Activated CD4-positive, CD25-positive, alpha-beta regulatory T cell (primary cell): ENCODE data around the gene CHCHD3.

Experiments
- DNase-seq, 4 experiments: peaks; one replicate each; lab custom pipeline; 2025; lab: John Stamatoyannopoulos, UW

Gene CHCHD3

DNA sequence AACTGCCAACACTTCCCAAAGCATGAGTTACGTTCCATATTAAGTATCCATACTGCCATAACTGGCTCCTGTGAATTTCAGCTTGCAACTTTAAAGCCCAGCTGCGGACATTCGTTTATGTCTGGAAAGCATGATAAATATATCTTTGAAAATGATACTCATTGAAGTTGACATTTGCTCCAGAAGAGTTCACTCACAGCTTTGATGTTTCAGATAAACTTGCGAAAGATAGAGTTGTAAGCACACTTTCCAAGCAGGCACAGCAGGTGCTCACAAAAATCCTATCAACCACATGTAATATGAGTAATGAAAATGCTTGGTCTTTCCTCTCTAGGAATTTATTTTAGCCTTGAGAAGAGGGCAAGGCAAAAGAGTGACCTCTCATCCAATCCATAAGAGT, 4.5 kb downstream of the CHCHD3 start:
- no peak for DNase-seq

DNA sequence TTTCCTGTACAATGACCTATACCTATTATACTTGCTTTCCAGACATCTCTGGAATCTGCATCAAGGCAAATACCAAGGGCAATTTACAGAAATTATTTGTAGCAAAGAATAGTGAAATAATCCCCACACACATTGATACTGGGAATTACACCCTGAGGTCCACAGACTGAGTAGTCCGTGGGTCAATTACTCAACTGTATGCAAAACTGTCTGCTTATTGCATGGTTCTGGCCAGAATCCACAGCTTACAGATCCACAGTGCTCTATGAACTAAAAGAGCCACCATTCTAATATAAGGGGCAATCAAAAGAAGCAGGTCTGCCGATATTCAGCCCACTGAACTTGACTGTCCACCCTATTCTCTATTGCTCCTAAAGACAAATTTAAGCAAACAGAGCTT, 5.7 kb downstream of the CHCHD3 start:
- DNase-seq = no peak

DNA sequence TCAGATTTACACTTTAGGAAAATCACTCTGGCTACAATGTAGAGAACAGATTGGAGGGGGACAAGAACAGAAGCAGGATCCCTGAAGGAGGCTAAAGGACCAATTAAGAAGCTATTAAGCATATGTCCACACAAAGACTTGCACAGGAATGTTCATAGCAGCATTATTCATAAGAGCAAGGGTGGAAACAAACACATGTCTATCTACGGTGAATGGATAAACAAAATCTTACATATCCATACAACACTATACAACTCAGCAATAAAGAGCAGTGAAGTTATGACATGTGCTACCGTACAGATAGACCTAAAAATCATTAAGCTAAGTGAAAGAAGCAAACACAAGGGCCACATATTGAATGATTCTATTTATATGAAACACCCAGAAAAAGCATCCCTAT, 10.4 kb downstream of the CHCHD3 start:
- DNase-seq = no peak

DNA sequence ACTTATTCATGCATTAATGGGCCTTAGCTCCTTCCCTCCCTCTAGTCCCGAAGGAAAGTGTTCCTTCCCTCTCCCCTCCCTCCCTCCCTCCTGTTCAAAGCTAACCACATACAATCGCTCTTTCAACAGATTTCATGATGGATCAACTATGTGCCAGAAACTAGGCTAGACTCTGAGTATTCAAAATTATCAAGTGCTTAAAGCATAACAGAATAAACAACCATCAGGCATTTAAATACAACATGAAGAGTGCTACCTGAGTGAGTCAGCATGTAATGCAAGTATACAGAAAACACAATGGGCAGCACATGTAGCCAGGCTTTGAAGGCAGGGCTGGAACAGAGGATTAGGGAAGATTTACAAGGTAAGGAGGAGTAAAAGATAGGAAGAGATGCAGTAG, 11.3 kb downstream of the CHCHD3 start:
- DNase-seq = no peak

DNA sequence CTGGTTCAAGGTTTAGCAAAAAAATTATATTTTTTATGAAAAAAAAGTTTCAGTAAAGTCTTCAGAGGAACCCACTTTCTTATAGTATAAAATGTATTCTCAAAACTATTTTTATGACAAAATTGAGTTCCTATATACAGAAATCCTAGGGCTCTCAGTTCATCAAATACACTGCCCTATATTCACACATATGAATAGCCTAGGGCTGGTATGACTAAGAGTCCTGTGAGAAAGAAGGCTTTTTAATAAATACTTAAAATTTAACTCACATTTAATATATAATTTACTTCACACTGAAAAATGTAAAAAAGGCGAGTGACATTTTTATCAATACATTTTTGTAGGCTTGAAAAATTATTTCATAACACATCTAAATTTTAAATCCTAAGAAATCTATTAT, 16.6 kb downstream of the CHCHD3 start:
- no peak for DNase-seq

DNA sequence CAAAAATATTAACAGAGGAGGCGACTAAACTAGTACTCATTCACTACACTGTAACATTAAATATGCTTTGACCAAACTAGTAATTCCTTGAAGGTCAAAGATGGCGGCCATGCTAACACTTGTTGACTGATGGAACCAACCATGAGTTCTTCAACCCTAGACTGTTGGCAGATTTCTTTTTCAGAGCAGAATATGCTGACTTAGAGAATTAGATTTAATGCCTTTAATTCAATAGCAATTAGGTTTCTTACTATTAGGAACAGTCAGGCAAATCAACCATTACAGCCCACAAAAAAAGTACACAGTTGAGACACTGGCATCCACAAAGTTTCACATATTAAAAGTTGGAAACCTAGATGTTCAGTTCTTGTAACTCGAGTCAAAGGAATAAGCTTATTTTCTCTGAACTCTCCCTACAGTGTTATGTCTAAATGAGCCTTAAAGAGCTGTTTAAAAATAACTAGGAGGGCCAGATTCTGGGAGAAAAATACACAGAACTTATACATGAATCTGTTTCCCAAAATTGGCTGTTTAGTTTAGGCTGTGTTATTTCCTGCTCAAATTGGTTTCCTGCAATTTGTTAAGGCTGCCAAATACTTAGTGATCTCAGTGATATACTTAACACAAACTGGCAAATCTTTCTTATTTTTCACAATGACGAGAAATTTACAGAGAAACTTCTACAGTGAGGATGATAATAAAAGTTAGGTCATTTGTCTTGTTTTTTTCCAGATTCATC, 17.6 kb downstream of the CHCHD3 start:
- DNase-seq = no peak

- DNase-seq = no peak
Observed at GRCh38 chr7:133061792-133062191, 20.1 kb downstream of the CHCHD3 start.

DNA sequence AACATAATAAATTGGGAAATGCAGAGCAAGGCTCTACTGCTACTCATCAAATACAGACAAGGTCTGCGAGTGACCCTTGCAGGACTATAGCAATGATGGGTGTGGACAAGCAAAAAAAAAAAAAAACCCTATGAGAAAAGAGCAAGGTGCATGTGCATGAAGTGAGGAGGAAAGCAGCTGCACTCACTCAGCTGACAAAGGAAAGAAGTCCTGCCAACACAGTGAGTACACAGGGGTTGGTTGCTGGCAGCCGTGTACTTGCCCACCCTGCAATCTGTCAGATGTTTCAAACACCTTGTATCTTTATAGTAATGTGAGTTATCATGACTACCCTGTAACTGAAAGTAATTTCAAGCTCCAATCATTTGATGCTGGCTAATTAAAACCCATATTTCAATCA, 20.5 kb downstream of the CHCHD3 start:
- no peak for DNase-seq

DNA sequence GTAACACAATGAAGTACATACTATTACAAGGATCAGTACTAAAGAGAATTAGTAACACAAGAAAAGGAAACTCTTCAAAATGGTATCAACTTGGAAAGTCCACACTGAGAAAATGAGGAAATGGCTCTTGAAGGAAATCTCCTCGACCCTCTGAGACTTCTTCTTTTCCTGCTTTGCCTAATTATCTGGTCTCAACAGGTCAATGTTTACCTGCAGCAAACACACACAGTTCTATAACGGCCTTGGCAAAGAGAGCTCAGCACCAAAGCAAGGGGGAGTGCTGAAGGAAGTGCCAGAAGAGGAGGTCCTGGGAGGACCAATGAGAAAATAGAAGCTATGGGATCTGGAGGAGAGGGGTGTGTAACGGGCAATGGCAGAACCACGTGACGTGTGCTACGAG, 21.9 kb downstream of the CHCHD3 start:
- DNase-seq = no peak

- no peak for DNase-seq
Observed at GRCh38 chr7:133059263-133059662, 22.6 kb downstream of the CHCHD3 start.

DNA sequence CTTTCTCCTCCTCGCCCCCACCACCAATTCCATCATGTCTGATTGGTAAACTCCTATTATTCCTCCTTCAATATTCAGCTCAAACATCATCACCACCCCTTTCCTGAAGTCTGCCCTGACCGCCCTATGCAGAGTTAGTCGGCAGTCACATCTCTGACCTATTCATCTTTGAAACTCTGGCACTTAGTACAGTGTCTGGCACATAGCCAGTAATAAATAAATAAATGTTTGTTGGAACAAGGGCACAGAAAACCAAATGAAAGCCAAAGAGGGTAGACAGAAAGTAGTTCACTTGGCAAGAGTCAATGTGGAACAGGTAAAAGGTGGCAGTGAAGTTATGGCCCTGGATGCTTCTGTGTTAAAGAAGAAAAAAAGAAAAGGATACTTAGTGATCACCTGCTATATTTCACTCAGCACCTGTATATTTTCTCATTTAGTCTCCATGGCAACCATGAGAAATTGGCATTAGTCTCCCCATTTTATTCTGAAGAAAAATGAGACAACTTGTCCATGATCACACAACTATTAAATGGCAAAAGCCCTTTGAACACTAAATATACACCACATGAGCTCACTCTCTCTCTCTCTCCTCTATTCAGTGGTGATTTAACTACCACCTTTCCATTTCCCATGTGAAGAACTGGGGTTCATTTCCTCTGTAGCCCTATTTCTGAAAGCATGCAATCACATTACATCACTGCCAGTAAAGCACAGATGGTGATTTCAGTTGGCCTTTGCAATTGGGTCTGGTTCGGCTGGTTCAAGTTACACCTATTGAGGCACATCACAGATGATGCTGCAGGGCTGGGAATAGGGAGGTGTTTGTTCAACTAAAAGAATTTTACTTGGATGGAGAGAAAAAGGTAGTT, 25.3 kb downstream of the CHCHD3 start:
- DNase-seq = no peak

GRCh38 chr7:133054162-133054840, 27.6 kb downstream of the CHCHD3 start:
- DNase-seq = no peak

DNA sequence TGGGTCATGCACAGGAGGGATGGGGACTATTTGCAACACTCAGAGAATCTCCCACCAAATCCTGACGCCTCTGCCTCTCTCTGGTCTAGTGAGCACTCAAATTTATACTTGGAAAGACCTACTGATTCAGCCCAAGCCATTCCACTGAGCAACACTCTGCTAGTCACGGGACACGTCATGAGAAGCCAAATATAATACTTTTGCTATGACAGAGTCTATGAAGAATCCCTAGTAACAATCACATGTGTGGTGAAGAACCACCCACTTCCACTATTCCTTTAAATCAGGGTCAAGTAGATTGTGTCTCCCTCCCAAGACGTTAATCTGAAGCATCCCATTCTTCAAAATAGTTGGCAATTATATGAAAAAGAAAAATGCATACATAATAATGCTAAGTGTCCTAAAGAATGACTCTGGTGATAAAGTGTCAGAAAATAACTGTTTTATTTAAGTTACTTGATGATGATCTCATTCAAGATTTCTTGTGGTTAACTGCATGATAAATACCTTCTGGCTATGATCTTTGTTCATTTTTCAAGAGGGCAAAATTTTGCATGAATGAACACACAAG, 28.5 kb downstream of the CHCHD3 start:
- DNase-seq = no peak

DNA sequence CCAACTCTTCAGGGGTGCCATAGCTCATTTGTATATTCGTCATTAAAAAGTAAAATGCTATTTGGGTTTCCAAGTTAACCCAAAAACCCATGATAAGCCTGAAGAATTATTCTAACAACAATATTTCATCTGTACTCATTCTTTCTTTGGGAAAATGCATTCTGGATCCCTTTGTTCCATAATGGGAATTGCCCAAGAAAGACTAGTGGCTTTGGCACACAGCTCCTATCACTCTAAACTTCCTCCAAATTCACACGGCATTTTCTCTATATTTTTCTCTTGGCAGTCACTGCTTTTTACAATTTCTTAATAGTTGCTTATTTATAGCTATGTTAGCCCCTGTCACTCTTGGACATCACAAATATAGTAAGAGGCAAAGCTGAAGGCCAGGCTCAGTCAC, 29.1 kb downstream of the CHCHD3 start:
- DNase-seq = no peak

GRCh38 chr7:133052401-133052756, 29.5 kb downstream of the CHCHD3 start:
- DNase-seq = no peak

DNA sequence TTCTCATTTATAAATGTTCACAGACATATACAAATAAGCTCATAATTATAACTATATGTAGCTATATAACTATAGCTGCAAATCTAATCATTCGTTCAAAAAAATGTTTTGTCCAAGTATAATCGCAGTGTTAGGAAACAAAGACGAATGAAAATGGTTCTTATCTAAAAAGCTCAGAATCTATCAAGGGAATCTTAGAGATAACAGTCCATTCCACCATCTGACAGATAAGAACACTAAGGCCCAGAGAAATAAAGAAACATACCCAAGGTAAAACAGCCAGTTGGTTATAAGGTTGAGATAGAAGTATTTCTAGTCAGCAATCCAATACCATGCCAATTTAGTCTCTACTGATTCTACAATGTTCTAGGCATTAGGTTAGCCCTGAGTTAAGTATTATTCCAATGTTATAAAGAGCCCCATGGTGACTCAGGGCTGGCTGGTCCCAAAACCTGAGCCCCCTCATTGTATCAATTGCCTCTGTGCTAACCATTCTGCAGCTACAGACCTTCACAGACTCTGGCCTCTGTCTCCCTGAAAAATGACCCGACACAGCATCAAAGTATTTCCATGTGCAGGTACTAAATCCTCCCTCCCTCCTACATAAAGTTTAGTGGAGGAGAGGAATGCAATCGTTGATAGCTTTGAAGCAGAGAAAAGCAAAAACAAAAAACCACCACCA, 30.0 kb downstream of the CHCHD3 start:
- DNase-seq = no peak

- DNase-seq = no peak
Observed at GRCh38 chr7:133051066-133051465, 30.8 kb downstream of the CHCHD3 start.

DNA sequence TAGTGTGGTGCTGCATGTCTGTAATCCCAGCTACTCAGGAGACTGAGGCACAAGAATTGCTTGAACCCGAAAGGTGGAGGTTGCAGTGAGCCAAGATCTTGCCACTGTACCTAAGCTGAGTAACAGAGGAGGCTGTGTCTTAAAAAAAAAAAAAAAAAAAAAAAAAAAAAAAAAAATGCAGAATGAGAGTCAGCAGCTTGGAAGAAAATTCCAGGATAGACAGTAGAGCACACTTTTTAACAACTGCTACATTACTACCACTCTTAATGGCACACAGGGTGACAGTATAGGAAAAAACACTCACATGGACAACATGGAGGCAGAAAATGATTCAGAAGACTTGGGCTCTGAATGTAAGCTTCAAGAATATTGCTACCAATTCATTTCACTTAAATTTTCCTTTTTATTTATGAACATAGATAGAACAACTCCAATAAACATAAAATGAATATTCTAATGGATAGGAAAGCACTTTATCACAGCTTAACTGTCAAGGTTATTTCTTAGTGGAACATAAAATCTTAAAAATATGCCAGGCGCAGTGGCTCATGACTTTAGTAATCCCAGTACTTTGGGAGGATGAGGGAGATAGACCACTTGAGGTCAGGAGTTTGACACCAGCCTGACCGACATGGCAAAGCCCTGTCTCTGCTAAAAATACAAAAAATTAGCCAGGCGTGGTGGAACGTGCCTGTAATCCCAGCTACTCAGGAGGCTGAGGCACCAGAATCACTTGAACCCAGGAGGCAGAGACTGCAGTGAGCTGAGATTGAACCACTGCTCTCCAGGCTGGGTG, 31.5 kb downstream of the CHCHD3 start:
- no peak for DNase-seq

DNA sequence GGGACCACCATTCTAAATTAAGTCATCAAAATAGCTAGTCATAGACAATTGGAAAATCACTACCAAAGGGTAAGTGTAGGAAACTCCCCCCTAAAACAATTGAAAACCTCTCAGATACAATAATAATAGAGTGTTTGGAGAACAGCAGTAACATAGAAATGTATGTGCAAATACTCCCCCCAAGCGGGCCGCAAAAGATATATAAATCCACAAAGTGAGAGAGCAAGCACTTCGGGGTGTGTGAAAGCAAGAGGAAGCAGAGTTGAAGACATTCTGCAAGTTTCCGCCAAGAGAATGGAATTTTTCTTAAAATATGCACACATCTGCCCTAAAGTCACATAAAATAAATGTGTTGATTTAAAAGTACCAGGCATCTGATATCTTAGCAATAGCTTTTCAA, 33.3 kb downstream of the CHCHD3 start:
- DNase-seq = no peak

DNA sequence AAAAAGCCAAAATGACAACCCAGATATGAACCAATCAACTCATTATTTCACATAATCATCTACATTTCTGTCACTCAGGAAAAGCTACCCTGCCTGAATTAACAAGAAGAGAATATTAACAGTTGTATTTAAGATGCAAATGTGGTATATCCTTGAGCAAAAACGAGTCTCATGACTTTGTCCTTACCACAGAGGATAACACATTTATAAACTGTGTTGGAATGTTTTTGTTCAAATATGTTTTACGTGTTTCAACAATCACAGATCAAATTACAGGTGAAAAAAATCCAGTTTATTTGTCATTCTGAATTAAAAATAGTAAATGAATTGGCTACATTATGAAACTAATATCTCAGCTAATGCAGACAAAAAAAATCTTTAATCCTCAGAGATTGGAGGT, 34.6 kb downstream of the CHCHD3 start:
- DNase-seq = no peak
